Endothelial cell (in vitro differentiated cells): ENCODE data around the gene MOV10. TPM values are rescaled to one million over a fixed set of nuclear protein-coding genes. Genes with fewer than 3 reads are reported as not detected.

ENCODE experiments used
- DNase-seq: peaks from one replicate; pipeline ENCODE4 v3.0.0; 2021; ENCODE audit warnings: low spot score
- H3K27ac Mint-ChIP-seq: one replicate; pipeline ENCODE4 v1.8.0; 2021; ENCODE audit warnings: mixed read lengths, inconsistent platforms; ENCODE audit not compliant: unreplicated experiment
- H3K27me3 Mint-ChIP-seq: one replicate; pipeline ENCODE4 v1.8.0; 2021; ENCODE audit warnings: mild to moderate bottlenecking, moderate library complexity, mixed read lengths, inconsistent platforms; ENCODE audit not compliant: unreplicated experiment
- H3K36me3 Mint-ChIP-seq: one replicate; pipeline ENCODE4 v1.8.0; 2021; ENCODE audit warnings: mild to moderate bottlenecking, low read depth, mixed read lengths, inconsistent platforms; ENCODE audit not compliant: unreplicated experiment
- H3K4me1 Mint-ChIP-seq: one replicate; pipeline ENCODE4 v1.8.0; 2021; ENCODE audit warnings: mild to moderate bottlenecking, mixed read lengths, inconsistent platforms; ENCODE audit not compliant: unreplicated experiment
- H3K4me3 Mint-ChIP-seq: one replicate; pipeline ENCODE4 v1.8.0; 2021; ENCODE audit warnings: mild to moderate bottlenecking, mixed read lengths, inconsistent platforms; ENCODE audit not compliant: unreplicated experiment
- H3K9me3 Mint-ChIP-seq: one replicate; pipeline ENCODE4 v1.8.0; 2021; ENCODE audit warnings: mixed read lengths, inconsistent platforms; ENCODE audit not compliant: unreplicated experiment
- CTCF ChIP-seq: fragments of 200-600 bp; sonication (generic); IDR thresholded peaks from one replicate; pipeline ENCODE4 v1.5.0; 2021; ENCODE audit warnings: antibody characterized with exemption; ENCODE audit not compliant: unreplicated experiment
- total RNA-seq: library from RNA; stranded (reverse); fragmentation: NEBNext Ultra II Directional; extraction: Animal tissue kit (Norgen Biotek cat#: 25700); gene quantifications from one replicate; pipeline ENCODE4 v1.2.1, GENCODE V29; 2021; ENCODE audit not compliant: unreplicated experiment

The MOV10 gene
- total RNA-seq, 1 donor from 2014 or later, result 43.5 TPM

- DNase-seq, result no peak
- Mint-ChIP-seq H3K9me3 (no peaks in the 10 kb centered on the region), H3K4me3 (peak overlapping the region; percentile 51), H3K4me1 (peaks cover 74% of the 10 kb centered on the region), H3K27me3 (peaks cover 30% of the 10 kb centered on the region), H3K27ac (peak overlapping the region; percentile 24), H3K36me3 (peaks cover 45% of the 10 kb centered on the region)
- no peak for TF ChIP-seq CTCF
Measured at GRCh38 chr1:112703706-112704105, 29.2 kb downstream of the MOV10 start.

GRCh38 chr1:112704391-112704933 lies 30.0 kb downstream of the MOV10 start:
- Mint-ChIP-seq H3K27ac (no peak overlapping the region), H3K9me3 (no peaks in the 10 kb centered on the region), H3K36me3 (peaks cover 44% of the 10 kb centered on the region), H3K4me1 (peaks cover 66% of the 10 kb centered on the region), H3K27me3 (peaks cover 29% of the 10 kb centered on the region), H3K4me3 (peak overlapping the region; percentile 100)
- DNase-seq, result no peak
- TF ChIP-seq CTCF, result no peak

GRCh38 chr1:112704934-112705627 lies 30.6 kb downstream of the MOV10 start:
- Mint-ChIP-seq H3K36me3 (peaks cover 39% of the 10 kb centered on the region), H3K4me3 (peak overlapping the region; percentile 100), H3K27me3 (peaks cover 27% of the 10 kb centered on the region), H3K4me1 (peaks cover 60% of the 10 kb centered on the region), H3K9me3 (no peaks in the 10 kb centered on the region), H3K27ac (peak overlapping the region; percentile 91)
- DNase-seq, result peak; percentile 78
- no peak for TF ChIP-seq CTCF

GRCh38 chr1:112706505-112707220 lies 32.2 kb downstream of the MOV10 start, which contains the start of gene RHOC:
Gene RHOC, minus strand, starts transcription at chr1:112707127. Its CDS starts 3,328 bp downstream, at chr1:112703799.
- Mint-ChIP-seq H3K4me3 (peak within 1 kb of the TSS; percentile 100), H3K36me3 (peaks cover 35% of the 10 kb centered on the region), H3K4me1 (peaks cover 56% of the 10 kb centered on the region), H3K9me3 (no peaks in the 10 kb centered on the region), H3K27me3 (peaks cover 29% of the 10 kb centered on the region), H3K27ac (peak within 1 kb of the TSS; percentile 91)
- TF ChIP-seq CTCF, result no peak
- DNase-seq, result peak; percentile 73
